ENCODE data around the gene FGB.
"Not testable (repeated sequence)": the region's sequence is repeated elsewhere in the genome, so short reads cannot be mapped to it uniquely, and the experiment has no call there.

The FGB gene

GRCh38 chr4:154579927-154580326, 17.1 kb downstream of the FGB start:
- TF ChIP-seq POLR2A (IDR thresholded peaks at IDR 0.05; ENCODE audit: low read depth, low read length): no peak
- DNase-seq (ENCODE audit: insufficient read length, low spot score) (no peak), FAIRE-seq (no peak)

- no peak for FAIRE-seq
- TF ChIP-seq POLR2A (IDR thresholded peaks at IDR 0.05; ENCODE audit: low read depth, low read length): no peak
- no peak for DNase-seq (ENCODE audit: insufficient read length, low spot score)
Observed at GRCh38 chr4:154582723-154583122, 19.9 kb downstream of the FGB start.

- FAIRE-seq: no peak
Observed at GRCh38 chr4:154583230-154583629, 20.4 kb downstream of the FGB start.

GRCh38 chr4:154583677-154584076, 20.9 kb downstream of the FGB start:
- FAIRE-seq: no peak
- no peak for TF ChIP-seq POLR2A (IDR thresholded peaks at IDR 0.05; ENCODE audit: low read depth, low read length)
- DNase-seq (ENCODE audit: insufficient read length, low spot score): no peak

More at GRCh38 chr4:154583230-154583629, 20.4 kb downstream of the FGB start:
- no peak for DNase-seq (ENCODE audit: insufficient read length, low spot score)
- TF ChIP-seq POLR2A (IDR thresholded peaks at IDR 0.05; ENCODE audit: low read depth, low read length): no peak

GRCh38 chr4:154584259-154584658, 21.4 kb downstream of the FGB start:
- FAIRE-seq (no peak), DNase-seq (ENCODE audit: insufficient read length, low spot score) (no peak)
- no peak for TF ChIP-seq POLR2A (IDR thresholded peaks at IDR 0.05; ENCODE audit: low read depth, low read length)

GRCh38 chr4:154585369-154586018, 22.7 kb downstream of the FGB start:
- no peak for TF ChIP-seq POLR2A (IDR thresholded peaks at IDR 0.05; ENCODE audit: low read depth, low read length)
- DNase-seq (ENCODE audit: insufficient read length, low spot score): no peak
- no peak for FAIRE-seq

- no peak for DNase-seq (ENCODE audit: insufficient read length, low spot score)
Observed at GRCh38 chr4:154586296-154587033, 23.7 kb downstream of the FGB start.

GRCh38 chr4:154588198-154588597, 25.4 kb downstream of the FGB start:
- FAIRE-seq (no peak), DNase-seq (ENCODE audit: insufficient read length, low spot score) (no peak)
- no peak for TF ChIP-seq POLR2A (IDR thresholded peaks at IDR 0.05; ENCODE audit: low read depth, low read length)

More at GRCh38 chr4:154586296-154587033, 23.7 kb downstream of the FGB start:
- TF ChIP-seq POLR2A (IDR thresholded peaks at IDR 0.05; ENCODE audit: low read depth, low read length): no peak
- no peak for FAIRE-seq

DNA sequence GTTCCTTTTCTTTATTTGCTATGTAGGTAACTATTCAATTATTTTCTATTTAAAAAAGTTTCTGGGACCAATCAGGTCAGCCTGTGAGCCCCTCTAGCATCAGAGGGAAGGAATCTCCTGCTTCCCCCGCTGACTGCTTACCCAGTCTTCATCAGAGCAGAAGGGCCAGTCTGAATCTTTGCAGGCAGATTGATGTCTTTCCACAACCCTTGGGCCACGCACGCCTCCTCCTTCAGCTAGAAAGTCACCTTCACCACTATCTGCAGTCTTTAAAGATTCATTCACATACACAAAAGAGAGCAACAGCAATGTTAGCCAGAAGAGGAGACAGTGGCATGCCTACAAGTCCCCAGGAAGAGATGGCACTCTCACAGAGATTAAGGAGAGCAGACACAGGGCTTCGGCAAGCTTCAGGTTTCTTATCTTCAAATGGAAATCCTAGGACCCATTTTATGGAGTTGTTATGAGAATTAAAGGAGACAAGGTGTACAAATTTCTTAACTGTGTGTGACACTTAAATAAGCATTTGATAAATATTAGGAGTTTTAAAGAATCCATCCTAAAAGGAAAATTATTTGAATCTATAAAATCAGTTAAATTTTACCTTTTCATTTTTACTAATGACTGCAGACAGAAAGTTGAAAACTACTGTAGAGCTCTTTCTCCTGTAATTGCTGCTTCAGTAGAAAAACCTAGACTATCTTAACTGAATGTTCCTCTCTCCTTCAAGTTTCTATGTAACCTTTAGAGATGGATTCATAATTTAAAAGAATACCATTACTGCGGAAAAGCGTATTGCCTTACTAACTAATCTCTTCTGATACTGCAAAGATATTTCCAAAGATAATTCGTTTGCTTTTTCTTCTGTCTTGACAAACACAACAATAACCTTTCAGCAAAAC, 26.7 kb downstream of the FGB start:
- no peak for TF ChIP-seq POLR2A (IDR thresholded peaks at IDR 0.05; ENCODE audit: low read depth, low read length)
- FAIRE-seq: no peak

DNA sequence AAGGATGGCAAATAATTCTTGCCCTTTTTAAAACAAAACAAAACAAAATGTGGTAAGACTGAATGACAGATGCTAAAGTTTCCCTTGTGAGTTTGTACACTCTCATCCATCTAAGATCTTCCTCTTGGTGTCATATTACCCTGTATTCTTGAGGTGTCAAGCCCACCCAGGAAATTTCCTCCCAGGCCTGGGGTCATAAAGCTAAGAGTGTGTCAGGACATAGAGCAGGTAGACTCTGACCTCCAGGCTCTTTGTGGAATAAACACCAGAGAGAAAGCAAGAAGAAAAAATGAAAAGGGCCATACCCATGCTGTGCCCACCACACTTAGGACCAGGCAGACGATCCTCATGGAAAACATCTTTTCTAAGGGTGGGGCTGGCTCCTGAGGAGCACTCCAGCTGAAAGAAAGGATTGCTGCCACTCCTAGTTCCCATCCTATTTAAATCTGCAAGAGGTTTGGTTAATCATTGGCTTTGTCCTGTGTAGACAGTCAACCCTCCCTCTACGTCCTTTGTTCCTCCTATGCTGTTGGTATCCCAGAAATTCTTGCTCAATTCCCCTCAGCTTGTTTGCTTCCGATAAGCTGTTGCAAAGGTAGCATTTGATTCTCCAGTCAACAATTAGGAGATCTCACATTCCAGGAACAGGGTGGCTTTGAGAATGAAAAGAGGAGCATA, 27.7 kb downstream of the FGB start, which contains the start of gene FGA:
Gene FGA, minus strand, starts transcription at position 414 of the 678 bp plus-strand sequence. Its CDS starts 55 bp downstream, at position 359.
- no peak for TF ChIP-seq POLR2A (IDR thresholded peaks at IDR 0.05; ENCODE audit: low read depth, low read length)
- no peak for FAIRE-seq
- DNase-seq (ENCODE audit: insufficient read length, low spot score): no peak

More for the DNA sequence above, 26.7 kb downstream of the FGB start:
- no peak for DNase-seq (ENCODE audit: insufficient read length, low spot score)

GRCh38 chr4:154591890-154592289, 29.1 kb downstream of the FGB start:
- TF ChIP-seq POLR2A (IDR thresholded peaks at IDR 0.05; ENCODE audit: low read depth, low read length): no peak
- no peak for FAIRE-seq
- DNase-seq (ENCODE audit: insufficient read length, low spot score): no peak

DNA sequence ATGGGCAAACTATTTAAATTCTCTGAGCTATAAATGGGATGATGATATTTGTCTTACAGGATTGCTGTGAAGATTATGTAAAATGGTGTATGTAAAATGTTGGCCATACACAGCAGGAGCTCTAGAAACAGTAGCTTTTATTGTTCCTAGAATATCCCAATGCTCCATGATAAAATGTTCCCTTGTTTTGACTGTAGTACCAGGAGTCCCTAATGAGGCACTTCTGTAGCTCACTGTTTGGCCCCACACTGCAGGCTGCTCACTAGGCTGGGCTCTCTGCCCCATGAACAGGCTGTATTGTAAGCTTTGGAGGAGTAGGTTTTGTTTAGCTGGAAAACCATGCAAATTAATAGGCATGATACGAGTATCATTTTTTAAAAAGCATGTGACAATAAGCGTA, 31.1 kb downstream of the FGB start:
- FAIRE-seq (no peak), DNase-seq (ENCODE audit: insufficient read length, low spot score) (no peak)
- TF ChIP-seq POLR2A (IDR thresholded peaks at IDR 0.05; ENCODE audit: low read depth, low read length): no peak

GRCh38 chr4:154594343-154594742, 31.5 kb downstream of the FGB start:
- not testable (repeated sequence) for FAIRE-seq

More at GRCh38 chr4:154594343-154594742, 31.5 kb downstream of the FGB start:
- DNase-seq (ENCODE audit: insufficient read length, low spot score): not testable (repeated sequence)
